Measurements from ENCODE around the gene RAB13. TPM values are rescaled to one million over a fixed set of nuclear protein-coding genes. Genes with fewer than 3 reads are reported as not detected.

RAB13 gene
- total and polyA plus RNA-seq, 2 of the 8 experiments (the other 6 are each of a cell fraction or from before 2014, with no cell fraction given): 70.5 to 157 TPM

DNA sequence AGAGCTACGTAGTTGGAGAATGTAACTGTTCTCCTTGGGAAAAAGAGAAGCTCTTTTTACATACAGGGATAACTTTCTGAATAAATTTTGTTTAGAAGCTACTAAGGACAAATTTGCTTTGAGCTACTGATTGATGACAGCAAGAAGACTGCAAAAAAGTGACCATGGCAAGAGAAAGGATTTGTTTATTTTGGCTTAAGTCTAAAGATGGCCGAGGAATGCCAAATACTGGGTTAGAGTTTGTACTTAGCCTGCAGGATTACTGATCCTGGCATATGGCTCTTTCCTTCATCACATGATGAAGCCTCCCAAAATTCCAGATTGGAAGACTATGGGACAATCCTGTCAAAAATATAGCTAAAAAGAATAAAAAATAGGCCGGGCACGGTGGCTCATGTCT lies 33.1 kb upstream of the RAB13 start:
- no peak overlapping the region for H2BK20ac ChIP-seq (ENCODE audit: low read length)
- H2AFZ ChIP-seq (ENCODE audit: low read length): no peak overlapping the region
- H3K79me1 ChIP-seq (ENCODE audit: low read depth, low read length): no peaks in the 10 kb centered on the region
- H2BK15ac ChIP-seq (ENCODE audit: low read length): no peak overlapping the region
- DNase-seq (ENCODE audit: low read depth in 1 of 2, low spot score in 2 of 2) (no peak), FAIRE-seq (no peak)
- H3K4ac ChIP-seq (replicated peaks; ENCODE audit: insufficient read length, low read depth, low read length): no peak overlapping the region
- H2BK5ac ChIP-seq (ENCODE audit: low read depth, low read length): no peak overlapping the region
- POLR2A ChIA-PET (ENCODE audit: partially characterized antibody): interaction anchor here (1.0 to 5.3 kb wide), 4 partner anchors 8 to 29 kb away, joined by 3 to 40 read pairs (median 5); partner anchors contain the start of gene RPS27
- H3K36me3 ChIP-seq (ENCODE audit: control insufficient read depth in 2 of 4, insufficient read depth in 4 of 4, low read length in 3 of 4): no peaks in the 10 kb centered on the region
- WGBS, 2 experiments (ENCODE audit: extremely low coverage in 1 of 2, insufficient coverage in 1 of 2, insufficient read length in 1 of 2, insufficient replicate concordance in 2 of 2, low coverage in 1 of 2, low lambda C conversion rate in 2 of 2, missing lambda C conversion rate in 1 of 2): 92% methylated on average over 4 of the region's 4 CpGs; no CpG with 5 or more reads in 1 of the 2 experiments
- H3K27ac ChIP-seq (ENCODE audit: low read depth, low read length): no peak overlapping the region
- H4K5ac ChIP-seq (ENCODE audit: insufficient read length, low read depth, low read length): no peak overlapping the region
- no peak overlapping the region for H3K23ac ChIP-seq (ENCODE audit: insufficient read length)
- H3K56ac ChIP-seq (replicated peaks; ENCODE audit: insufficient read length, low read depth, low read length): no peak overlapping the region
- H3K18ac ChIP-seq (ENCODE audit: extremely low read depth, low read length): no peak overlapping the region
- no peak overlapping the region for H3K14ac ChIP-seq (ENCODE audit: insufficient read length)
- no peaks in the 10 kb centered on the region for H3K79me2 ChIP-seq (ENCODE audit: control insufficient read depth in 1 of 2, insufficient read depth in 2 of 2, low read length in 2 of 2)
- no peaks in the 10 kb centered on the region for H3K4me1 ChIP-seq (replicated peaks in 1 of 4; ENCODE audit: control insufficient read depth in 3 of 4, insufficient read depth in 4 of 4, low read length in 3 of 4)
- CTCF ChIA-PET (ENCODE audit: partially characterized antibody): interaction anchor here (0.6 kb wide), 1 partner anchor 213 kb away, joined by 3 read pairs; no protein-coding TSS in a partner anchor
- no peaks in the 10 kb centered on the region for H4K20me1 ChIP-seq (replicated peaks in 1 of 2; ENCODE audit: control insufficient read depth in 1 of 2, insufficient read depth in 2 of 2, low read length in 2 of 2)
- no peak overlapping the region for H3K9ac ChIP-seq (replicated peaks in 1 of 4; ENCODE audit: extremely low read depth in 1 of 4, low read depth in 3 of 4, low read length in 3 of 4)
- TF ChIP-seq FOSL1 (IDR thresholded peaks at IDR 0.05; ENCODE audit: insufficient read depth, low read depth, low read length) (no peak), HDAC6 (IDR thresholded peaks at IDR 0.05; ENCODE audit: low read depth, low read length) (no peak)
- H3K27me3 ChIP-seq (replicated peaks in 1 of 4; ENCODE audit: control insufficient read depth in 3 of 4, extremely low read depth in 1 of 4, insufficient read depth in 3 of 4, low read length in 3 of 4): no peaks in the 10 kb centered on the region
- no peak overlapping the region for H4K91ac ChIP-seq (replicated peaks; ENCODE audit: insufficient read length, low read length)
- no peak overlapping the region for H3K4me2 ChIP-seq (ENCODE audit: insufficient read depth in 1 of 2, low read depth in 2 of 2, low read length in 2 of 2)
- H3K4me3 ChIP-seq (ENCODE audit: extremely low read depth in 1 of 4, insufficient read depth in 2 of 4, low read depth in 3 of 4, low read length in 4 of 4): no peak overlapping the region
- H3K23me2 ChIP-seq (ENCODE audit: low read depth, low read length): no peaks in the 10 kb centered on the region
- no peak overlapping the region for H2AK5ac ChIP-seq (ENCODE audit: low read depth, low read length)
- no peak overlapping the region for H2BK120ac ChIP-seq (replicated peaks; ENCODE audit: low read depth, low read length)
- no peak overlapping the region for H4K8ac ChIP-seq (ENCODE audit: extremely low read depth, insufficient read depth, low read length)
- no peaks in the 10 kb centered on the region for H3K9me3 ChIP-seq (ENCODE audit: insufficient read depth in 2 of 2, low read depth in 1 of 2, low read length in 1 of 2)
- H2BK12ac ChIP-seq (ENCODE audit: low read depth, low read length): no peak overlapping the region

Measured in H1 (cell line).